SJSA1 (cell line): ENCODE measurements around the gene PTPRU. TPM values are rescaled to one million over a fixed set of nuclear protein-coding genes. Genes with fewer than 3 reads are reported as not detected.

Experiments used
- DNase-seq, 2 experiments: peaks; one replicate each; pipeline ENCODE4 v3.0.0-alpha.2; 2015 to 2020; ENCODE audit warnings: low spot score in 2 of 2, low read depth in 1 of 2
- H3K27ac ChIP-seq: fragments of 250-450 bp; sonication (Bioruptor Pico); 2 replicates; pipeline ENCODE4 v1.5.1; 2020; ENCODE audit warnings: mild to moderate bottlenecking, moderate library complexity
- H3K27me3 ChIP-seq: fragments of 250-450 bp; sonication (Bioruptor Pico); replicated peaks from 2 replicates; pipeline ENCODE4 v1.5.1; 2020; ENCODE audit warnings: mild to moderate bottlenecking, moderate library complexity
- H3K36me3 ChIP-seq: fragments of 250-450 bp; sonication (Bioruptor Pico); 2 replicates; pipeline ENCODE4 v1.5.1; 2020; ENCODE audit warnings: mild to moderate bottlenecking
- H3K4me1 ChIP-seq: fragments of 250-450 bp; sonication (Bioruptor Pico); replicated peaks from 2 replicates; pipeline ENCODE4 v1.6.1; 2021; ENCODE audit warnings: mild to moderate bottlenecking
- H3K4me3 ChIP-seq: fragments of 250-450 bp; sonication (Bioruptor Pico); 2 replicates; pipeline ENCODE4 v1.5.1; 2020; ENCODE audit warnings: mild to moderate bottlenecking
- H3K9me3 ChIP-seq: fragments of 250-450 bp; sonication (Bioruptor Pico); replicated peaks from 2 replicates; pipeline ENCODE4 v1.5.1; 2020; ENCODE audit warnings: mild to moderate bottlenecking
- total RNA-seq: library from RNA; depleted of rRNA; stranded (reverse); fragments of >200 nt; shearing (Covaris generic); gene quantifications from 2 replicates; pipeline ENCODE4 v1.2.3, GENCODE V29; 2014

Gene PTPRU
- total RNA-seq, 1 experiment from 2014 or later = 16.8 TPM

- Histone ChIP-seq H3K4me1 (no peaks in the 10 kb centered on the region), H3K27ac (no peak overlapping the region), H3K36me3 (no peaks in the 10 kb centered on the region), H3K4me3 (no peak overlapping the region), H3K9me3 (no peaks in the 10 kb centered on the region), H3K27me3 (0 out of 2 replicates have a peak, but pooled peaks cover 12% of the 10 kb centered on the region)
- DNase-seq = no peak
Observed at GRCh38 chr1:29330089-29330488, 93.8 kb downstream of the PTPRU start.

DNA sequence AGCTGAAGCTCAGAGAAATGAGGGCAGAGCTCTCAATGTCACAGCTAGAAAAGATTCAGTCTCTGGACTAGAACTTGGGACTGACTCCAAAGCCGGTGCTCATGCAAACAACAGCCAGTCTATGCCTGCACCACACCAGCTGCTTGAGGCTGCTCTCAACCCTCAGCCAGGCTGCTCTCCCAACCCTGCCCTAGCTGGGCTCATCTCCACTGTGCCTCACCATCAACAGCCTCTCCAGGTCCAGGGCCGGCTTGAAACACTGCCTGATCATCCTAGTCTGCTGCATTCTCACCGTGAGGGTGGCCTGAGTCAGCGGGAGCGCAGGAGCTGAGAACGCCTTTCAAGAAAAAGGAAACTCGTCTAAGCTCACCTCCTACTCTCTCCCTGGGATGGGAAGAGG is 94.5 kb downstream of the PTPRU start:
- H3K4me1 ChIP-seq = no peaks in the 10 kb centered on the region
- H3K9me3 ChIP-seq = no peaks in the 10 kb centered on the region
- H3K27me3 ChIP-seq = 0 out of 2 replicates have a peak, but pooled peaks cover 15% of the 10 kb centered on the region
- no peak overlapping the region for H3K27ac ChIP-seq
- H3K4me3 ChIP-seq = no peak overlapping the region
- H3K36me3 ChIP-seq = no peaks in the 10 kb centered on the region
- DNase-seq = no peak

DNA sequence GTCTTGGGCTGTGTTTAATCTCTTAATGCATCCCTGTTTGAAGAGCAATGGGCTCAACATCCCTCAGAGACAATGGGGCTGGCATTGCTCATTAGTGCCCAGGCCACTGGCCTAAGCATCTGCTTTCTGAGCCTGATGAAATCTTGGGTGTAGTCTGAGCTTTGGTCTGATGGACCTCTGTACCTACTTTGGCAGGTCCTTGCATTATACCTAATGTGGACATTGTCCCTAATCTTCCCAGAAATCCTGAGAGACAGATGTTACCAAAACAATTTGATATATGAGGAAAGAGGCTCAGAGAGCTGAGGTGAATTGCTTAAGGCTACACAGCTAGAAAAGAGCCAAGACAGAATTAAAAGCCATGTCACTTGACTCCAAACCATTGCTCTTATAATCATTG is 95.0 kb downstream of the PTPRU start:
- H3K9me3 ChIP-seq = no peaks in the 10 kb centered on the region
- no peaks in the 10 kb centered on the region for H3K4me1 ChIP-seq
- no peak for DNase-seq
- no peaks in the 10 kb centered on the region for H3K36me3 ChIP-seq
- H3K4me3 ChIP-seq = no peak overlapping the region
- 0 out of 2 replicates have a peak, but pooled peaks cover 18% of the 10 kb centered on the region for H3K27me3 ChIP-seq
- no peak overlapping the region for H3K27ac ChIP-seq

GRCh38 chr1:29331729-29332128 is 95.4 kb downstream of the PTPRU start:
- Histone ChIP-seq H3K36me3 (no peaks in the 10 kb centered on the region), H3K27me3 (0 out of 2 replicates have a peak, but pooled peaks cover 22% of the 10 kb centered on the region), H3K27ac (no peak overlapping the region), H3K9me3 (no peaks in the 10 kb centered on the region), H3K4me1 (no peaks in the 10 kb centered on the region), H3K4me3 (no peak overlapping the region)
- DNase-seq = no peak

GRCh38 chr1:29332204-29332603 is 95.9 kb downstream of the PTPRU start:
- no peaks in the 10 kb centered on the region for H3K36me3 ChIP-seq
- DNase-seq = no peak

GRCh38 chr1:29333008-29333407 is 96.7 kb downstream of the PTPRU start:
- no peaks in the 10 kb centered on the region for H3K4me1 ChIP-seq
- H3K36me3 ChIP-seq = no peaks in the 10 kb centered on the region
- H3K27me3 ChIP-seq = 0 out of 2 replicates have a peak, but pooled peaks cover 25% of the 10 kb centered on the region
- no peak for DNase-seq
- H3K27ac ChIP-seq = no peak overlapping the region
- H3K4me3 ChIP-seq = no peak overlapping the region
- H3K9me3 ChIP-seq = no peaks in the 10 kb centered on the region

More at GRCh38 chr1:29332204-29332603, 95.9 kb downstream of the PTPRU start:
- Histone ChIP-seq H3K27ac (no peak overlapping the region), H3K4me1 (no peaks in the 10 kb centered on the region), H3K4me3 (no peak overlapping the region), H3K9me3 (no peaks in the 10 kb centered on the region), H3K27me3 (0 out of 2 replicates have a peak, but pooled peaks cover 25% of the 10 kb centered on the region)

DNA sequence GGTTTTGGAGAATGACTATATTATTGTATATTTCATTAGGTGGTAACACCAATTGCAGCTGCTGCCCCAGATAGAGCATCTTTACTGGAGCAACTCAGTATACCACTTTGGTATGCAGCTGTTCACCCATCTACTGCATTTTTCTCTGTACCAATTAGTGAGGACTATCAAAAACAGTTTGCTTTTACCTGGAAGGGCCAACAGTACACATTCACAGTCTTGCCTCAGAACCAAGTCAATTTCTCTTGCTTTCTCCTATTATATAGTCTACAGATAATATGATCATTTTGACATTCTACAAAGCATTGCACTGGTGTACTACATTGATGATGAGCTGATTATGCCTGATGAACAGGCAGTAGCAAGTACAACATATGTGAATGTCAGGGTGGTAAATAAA is 99.3 kb downstream of the PTPRU start:
- Histone ChIP-seq H3K4me1 (no peaks in the 10 kb centered on the region), H3K36me3 (no peaks in the 10 kb centered on the region), H3K27ac (no peak overlapping the region), H3K4me3 (no peak overlapping the region), H3K27me3 (peaks cover 26% of the 10 kb centered on the region; the same call in 1 of the 2 replicates), H3K9me3 (no peaks in the 10 kb centered on the region)
- DNase-seq = no peak

- DNase-seq = no peak
Observed at GRCh38 chr1:29338908-29339575, 102.7 kb downstream of the PTPRU start.

GRCh38 chr1:29341936-29342335 is 105.6 kb downstream of the PTPRU start:
- Histone ChIP-seq H3K4me1 (no peaks in the 10 kb centered on the region), H3K27ac (no peak overlapping the region), H3K4me3 (no peak overlapping the region), H3K36me3 (no peaks in the 10 kb centered on the region), H3K27me3 (peaks cover 17% of the 10 kb centered on the region), H3K9me3 (no peaks in the 10 kb centered on the region)
- DNase-seq = no peak

More at GRCh38 chr1:29338908-29339575, 102.7 kb downstream of the PTPRU start:
- Histone ChIP-seq H3K4me1 (no peaks in the 10 kb centered on the region), H3K27ac (no peak overlapping the region), H3K4me3 (no peak overlapping the region), H3K27me3 (peaks cover 18% of the 10 kb centered on the region; the same call in 1 of the 2 replicates), H3K9me3 (no peaks in the 10 kb centered on the region), H3K36me3 (no peaks in the 10 kb centered on the region)

DNA sequence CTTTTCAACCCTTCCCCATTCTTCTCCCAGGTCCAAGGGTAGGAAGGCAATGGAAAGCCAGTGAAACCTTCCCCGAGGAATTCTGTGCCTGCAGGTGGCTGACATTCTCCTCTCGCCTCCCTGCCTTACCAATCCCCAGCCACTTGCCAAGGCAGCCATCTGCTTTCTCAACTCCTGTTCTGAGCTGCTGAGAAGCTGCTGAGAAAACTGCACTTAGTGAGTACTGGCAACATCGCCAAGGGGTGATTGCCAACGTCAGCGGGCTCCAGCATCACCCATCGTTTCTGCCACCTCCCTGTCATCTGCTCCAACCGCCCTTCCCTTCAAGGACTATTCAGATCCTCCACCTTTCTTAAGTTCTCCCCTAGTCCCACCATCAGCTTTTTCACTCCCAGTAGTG is 106.0 kb downstream of the PTPRU start:
- no peak overlapping the region for H3K27ac ChIP-seq
- H3K27me3 ChIP-seq = peaks cover 16% of the 10 kb centered on the region

GRCh38 chr1:29342983-29343382 is 106.7 kb downstream of the PTPRU start:
- Histone ChIP-seq H3K27me3 (peaks cover 16% of the 10 kb centered on the region), H3K4me1 (no peaks in the 10 kb centered on the region), H3K9me3 (no peaks in the 10 kb centered on the region), H3K4me3 (no peak overlapping the region), H3K27ac (no peak overlapping the region), H3K36me3 (no peaks in the 10 kb centered on the region)
- DNase-seq = no peak

More for the DNA sequence above, 106.0 kb downstream of the PTPRU start:
- no peak overlapping the region for H3K4me3 ChIP-seq
- no peaks in the 10 kb centered on the region for H3K4me1 ChIP-seq
- H3K9me3 ChIP-seq = no peaks in the 10 kb centered on the region
- H3K36me3 ChIP-seq = no peaks in the 10 kb centered on the region
- DNase-seq = no peak

GRCh38 chr1:29343476-29343875 is 107.2 kb downstream of the PTPRU start:
- no peak overlapping the region for H3K4me3 ChIP-seq
- no peaks in the 10 kb centered on the region for H3K4me1 ChIP-seq
- H3K9me3 ChIP-seq = no peaks in the 10 kb centered on the region
- DNase-seq = no peak
- no peak overlapping the region for H3K27ac ChIP-seq
- no peaks in the 10 kb centered on the region for H3K36me3 ChIP-seq
- H3K27me3 ChIP-seq = peaks cover 16% of the 10 kb centered on the region

- Histone ChIP-seq H3K27ac (no peak overlapping the region), H3K9me3 (no peaks in the 10 kb centered on the region), H3K36me3 (no peaks in the 10 kb centered on the region), H3K27me3 (peaks cover 16% of the 10 kb centered on the region), H3K4me1 (no peaks in the 10 kb centered on the region), H3K4me3 (no peak overlapping the region)
- DNase-seq = no peak
Observed at GRCh38 chr1:29343908-29344307, 107.6 kb downstream of the PTPRU start.

DNA sequence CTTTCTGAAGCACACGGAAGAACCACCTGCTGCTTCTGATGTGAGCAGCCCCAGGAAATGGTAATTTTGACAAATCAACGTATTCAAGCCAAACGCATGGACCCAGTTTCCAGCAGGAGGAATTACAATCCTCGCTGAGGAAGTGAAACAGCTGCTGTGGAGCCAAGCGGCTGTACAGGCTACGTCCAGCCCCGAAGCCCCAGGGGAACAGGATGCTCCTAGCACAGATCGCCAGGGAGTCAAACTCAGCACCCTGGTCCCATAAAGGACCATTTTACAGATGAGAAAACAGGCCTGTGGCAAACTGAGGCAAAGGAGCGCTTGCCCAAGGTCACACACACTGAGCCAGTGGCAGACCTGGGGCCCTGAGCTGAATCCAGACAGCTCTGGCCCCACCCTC is 108.0 kb downstream of the PTPRU start:
- Histone ChIP-seq H3K36me3 (no peaks in the 10 kb centered on the region), H3K27me3 (peaks cover 16% of the 10 kb centered on the region), H3K4me1 (no peaks in the 10 kb centered on the region), H3K4me3 (no peak overlapping the region), H3K9me3 (no peaks in the 10 kb centered on the region), H3K27ac (no peak overlapping the region)
- no peak for DNase-seq
